Subcutaneous adipose tissue (tissue), 4 donors: ENCODE data around the gene ZSCAN18. TPM values are rescaled to one million over a fixed set of nuclear protein-coding genes. Genes with fewer than 3 reads are reported as not detected.

ENCODE experiments used
- CTCF ChIP-seq: fragments of 450-650 bp; IDR thresholded peaks from one replicate; pipeline ENCODE4 v1.5.1; 2016; ENCODE audit warnings: low read depth, mild to moderate bottlenecking, control low read depth, antibody characterized with exemption, moderate library complexity
- total RNA-seq, 4 donors: library from RNA; depleted of rRNA; stranded (reverse); fragments of >200 nt; gene quantifications; one replicate each; pipeline ENCODE4 v1.1.0, GENCODE V29; 2016

ZSCAN18 gene
- total RNA-seq, 4 donors from 2014 or later: 16.6 to 34.1 (median 23.3) TPM

- no peak for TF ChIP-seq CTCF
Observed at GRCh38 chr19:58118979-58119733, 21.1 kb upstream of the ZSCAN18 start.

GRCh38 chr19:58117841-58118575, 20.0 kb upstream of the ZSCAN18 start:
- TF ChIP-seq CTCF: no peak

- TF ChIP-seq CTCF: no peak
Observed at GRCh38 chr19:58108546-58108817, 10.5 kb upstream of the ZSCAN18 start.

GRCh38 chr19:58107778-58108545, 9.9 kb upstream of the ZSCAN18 start:
- no peak for TF ChIP-seq CTCF

- no peak for TF ChIP-seq CTCF
Observed at GRCh38 chr19:58098682-58098998, 609 bp upstream of the ZSCAN18 start.

GRCh38 chr19:58097349-58097748, 682 bp downstream of the ZSCAN18 start:
- no peak for TF ChIP-seq CTCF

- no peak for TF ChIP-seq CTCF
Observed at GRCh38 chr19:58096884-58097283, 1.1 kb downstream of the ZSCAN18 start.
